T follicular helper cell (primary cell): ENCODE results near the gene GMPPA.
A peak's percentile ranks its signal among the peaks of the same experiment; 100 is the strongest.

Experiments used
- DNase-seq: peaks from one replicate; pipeline ENCODE4 v3.0.0-alpha.2; 2020; ENCODE audit warnings: low read depth

GMPPA gene

DNA sequence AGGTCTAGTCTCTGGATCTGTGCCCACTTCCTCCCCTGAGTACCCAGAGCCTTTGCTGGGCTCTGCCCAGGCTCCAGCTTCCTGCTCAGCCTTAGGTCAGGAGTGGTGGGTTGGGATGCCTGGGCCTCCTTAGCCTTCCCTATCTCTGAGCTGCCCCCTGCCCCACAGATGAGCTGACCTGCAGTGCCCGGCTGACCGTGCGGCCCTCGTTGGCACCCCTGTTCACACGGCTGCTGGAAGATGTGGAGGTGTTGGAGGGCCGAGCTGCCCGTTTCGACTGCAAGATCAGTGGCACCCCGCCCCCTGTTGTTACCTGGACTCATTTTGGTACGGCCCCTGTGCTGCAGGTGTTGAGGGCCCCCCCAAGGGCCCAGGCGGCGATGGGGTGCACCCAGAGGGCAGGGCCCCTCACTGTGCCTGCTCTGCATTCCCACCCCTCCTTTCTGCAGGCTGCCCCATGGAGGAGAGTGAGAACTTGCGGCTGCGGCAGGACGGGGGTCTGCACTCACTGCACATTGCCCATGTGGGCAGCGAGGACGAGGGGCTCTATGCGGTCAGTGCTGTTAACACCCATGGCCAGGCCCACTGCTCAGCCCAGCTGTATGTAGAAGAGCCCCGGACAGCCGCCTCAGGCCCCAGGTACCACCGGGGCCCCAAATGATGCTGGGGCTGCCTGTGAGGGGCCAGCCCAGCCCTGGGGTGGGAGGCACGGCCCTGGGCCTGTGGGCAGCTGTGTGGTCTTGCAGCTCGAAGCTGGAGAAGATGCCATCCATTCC is 30.1 kb upstream of the GMPPA start:
- no peak for DNase-seq

DNA sequence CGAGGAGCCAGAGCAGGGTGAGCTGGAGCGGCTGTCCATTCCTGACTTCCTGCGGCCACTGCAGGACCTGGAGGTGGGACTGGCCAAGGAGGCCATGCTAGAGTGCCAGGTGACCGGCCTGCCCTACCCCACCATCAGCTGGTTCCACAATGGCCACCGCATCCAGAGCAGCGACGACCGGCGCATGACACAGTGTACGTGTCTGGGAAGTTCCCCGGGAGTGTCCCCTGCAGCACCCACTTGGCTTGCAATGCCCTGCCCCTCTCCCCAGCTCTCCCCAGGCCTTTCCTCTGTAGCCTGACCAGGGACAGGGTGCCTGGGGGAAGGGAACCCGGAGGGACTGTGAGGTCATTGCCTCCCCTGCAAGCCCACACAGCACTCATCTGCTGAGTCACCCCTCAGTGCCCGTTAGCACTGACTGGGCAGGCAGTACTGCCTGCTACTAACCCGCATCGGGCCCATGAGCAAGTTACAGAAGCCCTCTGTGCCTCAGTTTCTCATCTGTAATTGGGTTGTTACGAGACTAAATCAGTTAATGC is 29.4 kb upstream of the GMPPA start:
- DNase-seq = no peak

DNA sequence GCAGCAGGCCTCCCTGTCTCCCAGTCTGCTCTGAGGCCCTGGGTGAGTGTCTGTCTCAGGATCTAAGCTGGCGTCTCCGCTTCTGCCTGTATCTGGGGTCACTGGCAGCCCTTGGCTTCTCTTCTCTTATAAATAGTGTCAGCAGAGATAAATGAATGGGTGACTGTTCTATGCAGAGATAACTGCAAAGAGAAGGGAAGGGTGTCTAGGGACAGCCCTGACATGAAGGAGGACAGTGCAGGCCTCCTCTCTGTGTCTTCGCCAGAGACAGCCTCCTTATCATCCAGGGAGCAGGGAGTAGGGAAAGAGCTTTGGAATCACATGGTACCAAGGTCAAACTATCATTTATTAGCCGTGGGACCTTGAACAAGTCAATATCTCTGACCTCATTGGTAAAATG is 28.3 kb upstream of the GMPPA start:
- DNase-seq = no peak

DNA sequence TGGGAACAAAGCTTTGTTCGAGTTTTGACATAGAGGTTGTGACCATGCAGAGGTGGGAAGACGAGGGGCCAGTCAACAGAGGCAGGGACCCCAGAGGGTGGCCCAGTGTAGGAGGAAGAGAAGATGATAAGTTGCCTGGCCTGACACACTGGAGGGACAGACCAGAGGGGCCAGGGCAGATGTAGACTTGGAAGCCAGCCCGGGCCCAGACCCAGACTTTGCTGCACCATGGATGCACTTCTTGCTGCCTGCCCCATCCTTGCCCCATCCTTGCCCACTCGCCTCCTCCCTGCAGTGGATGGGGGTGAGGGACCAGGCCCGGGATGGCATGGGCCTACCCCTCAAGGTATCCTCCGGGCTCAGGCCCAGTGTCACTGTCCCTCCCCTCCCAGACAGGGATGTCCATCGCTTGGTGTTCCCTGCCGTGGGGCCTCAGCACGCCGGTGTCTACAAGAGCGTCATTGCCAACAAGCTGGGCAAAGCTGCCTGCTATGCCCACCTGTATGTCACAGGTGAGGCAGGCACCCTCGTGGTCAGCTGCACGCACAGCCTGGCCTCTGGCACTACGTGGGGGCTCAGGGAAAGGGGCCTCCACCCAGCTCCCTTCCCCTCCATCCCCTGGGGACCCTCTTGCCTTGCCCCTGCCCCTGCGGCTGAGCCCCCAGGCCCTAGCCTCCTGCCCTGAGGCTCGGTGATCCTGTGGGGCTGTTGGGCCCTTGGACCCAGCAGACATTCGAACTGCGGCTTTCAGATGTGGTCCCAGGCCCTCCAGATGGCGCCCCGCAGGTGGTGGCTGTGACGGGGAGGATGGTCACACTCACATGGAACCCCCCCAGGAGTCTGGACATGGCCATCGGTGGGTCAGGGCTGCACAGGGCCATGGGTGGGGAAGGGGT is 27.0 kb upstream of the GMPPA start:
- DNase-seq = no peak

DNA sequence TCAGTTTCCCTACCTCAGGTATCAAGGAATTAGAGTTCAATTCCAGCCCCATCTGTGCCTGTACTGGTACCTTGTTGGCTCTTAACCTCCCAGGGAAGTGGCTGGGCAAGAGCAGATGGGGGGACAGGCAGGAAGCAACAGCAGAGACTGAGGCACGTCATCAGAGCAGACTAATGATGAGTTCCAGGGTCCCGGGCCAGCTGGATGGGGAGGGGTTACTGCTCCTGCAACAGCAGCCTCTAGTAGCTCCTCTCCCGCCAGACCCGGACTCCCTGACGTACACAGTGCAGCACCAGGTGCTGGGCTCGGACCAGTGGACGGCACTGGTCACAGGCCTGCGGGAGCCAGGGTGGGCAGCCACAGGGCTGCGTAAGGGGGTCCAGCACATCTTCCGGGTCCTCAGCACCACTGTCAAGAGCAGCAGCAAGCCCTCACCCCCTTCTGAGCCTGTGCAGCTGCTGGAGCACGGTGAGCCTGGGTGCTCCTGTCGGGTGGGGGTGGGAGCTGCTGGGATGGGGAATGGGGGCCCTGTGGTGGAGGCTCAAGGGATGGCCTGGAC is 26.0 kb upstream of the GMPPA start:
- no peak for DNase-seq

DNA sequence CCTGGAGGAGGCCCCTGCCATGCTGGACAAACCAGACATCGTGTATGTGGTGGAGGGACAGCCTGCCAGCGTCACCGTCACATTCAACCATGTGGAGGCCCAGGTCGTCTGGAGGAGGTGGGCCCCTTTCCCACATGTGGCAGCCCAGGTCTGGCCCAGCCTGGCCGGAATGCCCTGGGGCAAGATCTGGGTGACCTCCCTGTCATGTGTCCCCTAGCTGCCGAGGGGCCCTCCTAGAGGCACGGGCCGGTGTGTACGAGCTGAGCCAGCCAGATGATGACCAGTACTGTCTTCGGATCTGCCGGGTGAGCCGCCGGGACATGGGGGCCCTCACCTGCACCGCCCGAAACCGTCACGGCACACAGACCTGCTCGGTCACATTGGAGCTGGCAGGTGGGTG is 25.2 kb upstream of the GMPPA start:
- DNase-seq = no peak

DNA sequence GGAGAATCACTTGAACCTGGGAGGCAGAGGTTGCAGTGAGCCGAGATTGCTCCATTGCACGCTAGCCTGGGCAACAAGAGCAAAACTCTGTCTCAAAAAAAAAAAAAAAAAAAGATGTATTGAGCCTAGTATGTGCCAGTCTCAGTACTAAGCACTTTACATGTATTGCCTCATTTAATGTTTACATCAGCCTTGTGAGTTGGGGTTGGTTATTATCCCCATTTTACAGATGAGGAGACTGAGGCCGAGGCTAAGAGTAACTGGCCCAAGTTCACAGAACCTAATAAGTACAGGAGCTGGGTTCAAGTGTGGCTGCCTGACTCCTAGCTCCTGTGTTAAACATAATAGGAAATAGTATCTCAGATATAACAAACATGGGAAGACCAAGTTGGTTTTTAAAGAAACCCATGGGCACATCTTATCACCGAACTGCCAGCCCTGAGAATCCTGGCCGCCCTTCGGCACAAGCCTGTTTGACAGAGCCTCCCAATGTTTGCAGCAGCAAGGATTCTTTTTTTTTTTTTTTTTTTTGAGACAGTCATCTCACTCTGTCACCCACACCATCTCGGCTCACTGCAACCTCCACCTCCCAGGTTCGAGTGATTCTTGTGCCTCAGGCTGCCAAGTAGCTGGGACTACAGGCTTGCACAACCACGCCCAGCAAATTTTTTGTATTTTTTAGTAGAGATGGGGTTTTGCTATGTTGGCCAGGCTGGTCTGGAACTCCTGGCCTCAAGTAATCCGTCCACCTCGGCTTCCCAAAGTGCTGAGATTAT is 24.2 kb upstream of the GMPPA start:
- DNase-seq = no peak

DNA sequence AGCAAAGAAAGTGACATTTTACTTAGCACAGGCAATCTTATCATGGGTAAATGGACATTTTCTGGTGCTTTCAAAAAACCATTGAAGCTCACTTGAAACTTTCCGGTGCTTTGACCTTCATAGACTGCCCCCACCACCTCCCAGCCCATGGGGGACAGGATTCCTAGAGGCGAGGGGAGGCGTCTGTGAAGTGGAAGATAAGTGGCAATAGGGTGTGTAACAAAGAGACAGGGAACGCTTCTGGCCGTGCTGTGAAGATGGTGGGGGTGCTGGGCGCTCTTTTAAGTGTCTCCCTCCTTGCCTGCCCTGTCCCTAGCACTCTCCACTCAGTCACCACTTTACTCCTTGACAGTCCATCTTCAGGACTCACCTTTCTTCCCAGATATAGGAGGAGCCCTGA is 23.4 kb upstream of the GMPPA start:
- DNase-seq = no peak

DNA sequence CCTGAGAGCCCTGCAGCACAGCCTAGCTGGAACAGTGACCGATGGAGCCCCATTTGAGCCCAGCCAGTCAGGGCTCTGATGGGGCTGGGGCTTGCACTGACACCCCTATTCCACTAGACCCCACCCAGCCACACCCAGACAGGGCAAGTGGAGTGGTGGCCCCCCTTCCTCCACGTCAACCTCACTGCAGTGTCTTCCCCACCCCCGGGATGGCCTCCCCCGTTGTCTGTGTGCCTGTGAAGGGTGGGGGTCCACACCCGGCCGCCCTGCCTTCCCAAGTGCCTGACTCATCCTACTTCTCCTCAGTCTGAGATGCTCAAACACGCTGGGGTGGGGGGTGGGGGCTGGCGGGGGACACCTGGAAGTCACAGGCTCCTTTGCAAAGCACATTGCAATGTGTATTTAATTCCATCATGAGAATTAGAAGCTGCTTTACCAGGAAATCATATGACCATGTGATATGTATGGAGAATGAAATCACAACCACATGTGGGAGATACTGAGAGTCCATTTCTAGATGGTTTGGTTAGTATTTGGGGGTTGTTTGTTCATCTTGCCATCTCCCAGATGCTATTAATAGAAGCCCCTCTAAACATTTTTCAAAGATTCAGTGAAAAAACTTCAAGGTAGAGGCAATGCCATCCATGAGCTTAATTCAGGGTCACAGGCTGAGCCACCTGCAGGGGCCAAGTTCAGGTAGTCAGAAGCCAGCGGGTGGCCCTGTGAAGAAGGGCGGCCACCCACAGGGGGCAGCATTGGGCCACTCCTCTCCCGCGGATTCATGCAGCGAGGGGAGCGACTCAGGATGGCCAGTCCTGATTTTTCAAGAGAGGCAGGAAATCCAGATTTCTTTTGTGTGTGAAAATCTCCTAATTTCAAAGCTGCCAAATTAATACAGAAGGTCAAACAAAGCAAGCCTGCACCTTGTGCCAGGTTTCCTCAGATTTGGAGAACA is 22.7 kb upstream of the GMPPA start:
- peak; percentile 34 for DNase-seq

DNA sequence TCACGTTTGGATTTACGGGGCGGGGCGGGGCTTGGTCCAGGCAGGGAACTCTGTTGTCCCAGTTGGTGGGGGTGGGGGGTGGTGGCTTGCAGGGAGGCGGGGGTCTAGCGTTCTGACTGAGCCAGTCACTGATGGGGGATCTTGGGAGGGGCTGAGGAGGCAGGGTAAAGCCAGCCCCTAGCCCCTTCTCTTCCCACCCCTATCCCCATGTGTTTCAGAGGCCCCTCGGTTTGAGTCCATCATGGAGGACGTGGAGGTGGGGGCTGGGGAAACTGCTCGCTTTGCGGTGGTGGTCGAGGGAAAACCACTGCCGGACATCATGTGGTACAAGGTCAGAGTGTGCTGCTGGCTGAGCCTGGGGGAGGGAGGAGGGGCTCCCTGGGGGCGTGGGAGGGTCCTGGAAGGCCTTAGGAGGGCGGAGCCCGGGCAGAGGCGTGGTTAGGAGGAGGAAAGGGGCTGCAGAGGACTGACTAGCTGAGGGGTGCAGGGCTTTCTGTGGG is 22.0 kb upstream of the GMPPA start:
- no peak for DNase-seq

DNA sequence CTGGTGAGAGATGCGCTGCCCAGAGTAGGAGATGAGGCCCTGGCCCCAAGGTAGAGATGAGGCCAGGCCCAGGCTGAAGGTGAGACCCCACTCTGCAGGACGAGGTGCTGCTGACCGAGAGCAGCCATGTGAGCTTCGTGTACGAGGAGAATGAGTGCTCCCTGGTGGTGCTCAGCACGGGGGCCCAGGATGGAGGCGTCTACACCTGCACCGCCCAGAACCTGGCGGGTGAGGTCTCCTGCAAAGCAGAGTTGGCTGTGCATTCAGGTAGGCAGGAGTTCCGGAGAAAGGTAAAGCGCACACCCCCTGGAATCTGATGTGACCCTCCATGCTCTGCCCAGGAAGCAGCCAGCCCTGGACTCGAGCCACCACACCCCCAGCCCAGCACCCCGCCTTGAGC is 21.5 kb upstream of the GMPPA start:
- DNase-seq = no peak

DNA sequence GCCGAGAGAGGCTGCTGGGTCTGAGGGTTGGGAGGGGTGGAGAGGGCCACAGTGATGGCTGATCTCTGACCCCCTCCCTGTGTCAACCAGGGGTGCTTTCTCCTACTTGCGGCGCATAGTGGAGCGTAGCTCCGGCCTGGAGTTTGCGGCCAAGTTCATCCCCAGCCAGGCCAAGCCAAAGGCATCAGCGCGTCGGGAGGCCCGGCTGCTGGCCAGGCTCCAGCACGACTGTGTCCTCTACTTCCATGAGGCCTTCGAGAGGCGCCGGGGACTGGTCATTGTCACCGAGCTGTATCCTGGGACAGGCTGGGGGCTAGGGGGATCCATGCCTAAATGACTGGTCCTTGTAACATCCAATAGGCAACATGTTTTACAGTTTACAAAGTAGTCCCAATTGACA is 20.9 kb upstream of the GMPPA start:
- no peak for DNase-seq

DNA sequence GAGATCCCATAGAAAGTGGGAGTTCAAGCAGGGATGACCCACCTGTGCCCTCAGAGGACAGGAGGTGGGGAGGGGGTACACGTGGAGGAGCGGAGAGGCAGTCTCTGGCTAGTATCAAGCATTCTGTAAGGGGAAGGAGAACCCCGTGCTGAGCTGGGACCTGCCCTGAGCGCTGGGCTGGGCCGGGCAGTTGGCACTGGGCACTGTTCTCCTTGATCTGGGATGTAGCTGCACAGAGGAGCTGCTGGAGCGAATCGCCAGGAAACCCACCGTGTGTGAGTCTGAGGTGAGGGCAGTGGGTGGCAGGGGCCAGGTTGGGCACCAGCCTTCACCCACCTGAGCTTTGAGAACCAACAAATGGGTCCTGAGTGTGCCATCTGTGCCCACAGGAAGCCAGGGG is 19.8 kb upstream of the GMPPA start:
- DNase-seq = no peak

DNA sequence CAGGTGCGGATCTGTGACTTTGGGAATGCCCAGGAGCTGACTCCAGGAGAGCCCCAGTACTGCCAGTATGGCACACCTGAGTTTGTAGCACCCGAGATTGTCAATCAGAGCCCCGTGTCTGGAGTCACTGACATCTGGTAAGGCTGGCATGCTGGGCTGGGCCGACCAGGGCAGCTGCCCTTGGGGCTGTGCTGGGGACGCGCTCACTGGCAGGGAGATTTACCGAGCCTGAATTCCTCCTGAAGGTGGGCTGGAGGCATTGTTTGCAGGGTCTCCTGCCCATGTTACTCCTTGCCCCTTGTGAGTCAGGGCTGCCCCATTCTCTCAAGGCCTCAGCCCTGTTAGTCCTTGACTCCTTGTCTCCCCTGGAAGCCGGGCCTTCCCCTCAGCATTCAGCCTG is 18.7 kb upstream of the GMPPA start:
- no peak for DNase-seq

DNA sequence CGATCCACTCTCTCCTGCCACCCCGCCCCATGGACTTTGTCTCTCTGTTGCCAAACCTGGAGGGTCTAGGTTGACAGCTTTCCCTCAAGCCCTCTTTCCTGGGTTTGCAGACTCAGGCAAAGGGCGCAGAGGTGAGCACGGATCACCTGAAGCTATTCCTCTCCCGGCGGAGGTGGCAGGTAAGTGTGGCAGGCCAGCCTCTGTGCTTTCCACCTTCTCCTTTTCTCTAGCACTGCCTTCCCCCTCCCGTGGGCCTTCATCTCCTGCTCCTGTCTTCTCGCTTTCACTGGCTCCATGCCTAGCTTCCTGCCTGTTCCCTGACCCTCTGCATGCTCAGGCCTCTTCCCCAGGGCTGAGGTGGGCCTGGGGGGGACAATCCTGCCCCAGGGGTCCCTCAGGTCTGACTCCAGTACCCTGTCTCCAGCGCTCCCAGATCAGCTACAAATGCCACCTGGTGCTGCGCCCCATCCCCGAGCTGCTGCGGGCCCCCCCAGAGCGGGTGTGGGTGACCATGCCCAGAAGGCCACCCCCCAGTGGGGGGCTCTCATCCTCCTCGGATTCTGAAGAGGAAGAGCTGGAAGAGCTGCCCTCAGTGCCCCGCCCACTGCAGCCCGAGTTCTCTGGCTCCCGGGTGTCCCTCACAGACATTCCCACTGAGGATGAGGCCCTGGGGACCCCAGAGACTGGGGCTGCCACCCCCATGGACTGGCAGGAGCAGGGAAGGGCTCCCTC is 15.9 kb upstream of the GMPPA start:
- no peak for DNase-seq

DNA sequence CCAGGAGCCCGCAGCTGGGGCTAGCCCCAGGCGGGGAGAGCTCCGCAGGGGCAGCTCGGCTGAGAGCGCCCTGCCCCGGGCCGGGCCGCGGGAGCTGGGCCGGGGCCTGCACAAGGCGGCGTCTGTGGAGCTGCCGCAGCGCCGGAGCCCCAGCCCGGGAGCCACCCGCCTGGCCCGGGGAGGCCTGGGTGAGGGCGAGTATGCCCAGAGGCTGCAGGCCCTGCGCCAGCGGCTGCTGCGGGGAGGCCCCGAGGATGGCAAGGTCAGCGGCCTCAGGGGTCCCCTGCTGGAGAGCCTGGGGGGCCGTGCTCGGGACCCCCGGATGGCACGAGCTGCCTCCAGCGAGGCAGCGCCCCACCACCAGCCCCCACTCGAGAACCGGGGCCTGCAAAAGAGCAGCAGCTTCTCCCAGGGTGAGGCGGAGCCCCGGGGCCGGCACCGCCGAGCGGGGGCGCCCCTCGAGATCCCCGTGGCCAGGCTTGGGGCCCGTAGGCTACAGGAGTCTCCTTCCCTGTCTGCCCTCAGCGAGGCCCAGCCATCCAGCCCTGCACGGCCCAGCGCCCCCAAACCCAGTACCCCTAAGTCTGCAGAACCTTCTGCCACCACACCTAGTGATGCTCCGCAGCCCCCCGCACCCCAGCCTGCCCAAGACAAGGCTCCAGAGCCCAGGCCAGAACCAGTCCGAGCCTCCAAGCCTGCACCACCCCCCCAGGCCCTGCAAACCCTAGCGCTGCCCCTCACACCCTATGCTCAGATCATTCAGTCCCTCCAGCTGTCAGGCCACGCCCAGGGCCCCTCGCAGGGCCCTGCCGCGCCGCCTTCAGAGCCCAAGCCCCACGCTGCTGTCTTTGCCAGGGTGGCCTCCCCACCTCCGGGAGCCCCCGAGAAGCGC is 15.0 kb upstream of the GMPPA start:
- no peak for DNase-seq

DNA sequence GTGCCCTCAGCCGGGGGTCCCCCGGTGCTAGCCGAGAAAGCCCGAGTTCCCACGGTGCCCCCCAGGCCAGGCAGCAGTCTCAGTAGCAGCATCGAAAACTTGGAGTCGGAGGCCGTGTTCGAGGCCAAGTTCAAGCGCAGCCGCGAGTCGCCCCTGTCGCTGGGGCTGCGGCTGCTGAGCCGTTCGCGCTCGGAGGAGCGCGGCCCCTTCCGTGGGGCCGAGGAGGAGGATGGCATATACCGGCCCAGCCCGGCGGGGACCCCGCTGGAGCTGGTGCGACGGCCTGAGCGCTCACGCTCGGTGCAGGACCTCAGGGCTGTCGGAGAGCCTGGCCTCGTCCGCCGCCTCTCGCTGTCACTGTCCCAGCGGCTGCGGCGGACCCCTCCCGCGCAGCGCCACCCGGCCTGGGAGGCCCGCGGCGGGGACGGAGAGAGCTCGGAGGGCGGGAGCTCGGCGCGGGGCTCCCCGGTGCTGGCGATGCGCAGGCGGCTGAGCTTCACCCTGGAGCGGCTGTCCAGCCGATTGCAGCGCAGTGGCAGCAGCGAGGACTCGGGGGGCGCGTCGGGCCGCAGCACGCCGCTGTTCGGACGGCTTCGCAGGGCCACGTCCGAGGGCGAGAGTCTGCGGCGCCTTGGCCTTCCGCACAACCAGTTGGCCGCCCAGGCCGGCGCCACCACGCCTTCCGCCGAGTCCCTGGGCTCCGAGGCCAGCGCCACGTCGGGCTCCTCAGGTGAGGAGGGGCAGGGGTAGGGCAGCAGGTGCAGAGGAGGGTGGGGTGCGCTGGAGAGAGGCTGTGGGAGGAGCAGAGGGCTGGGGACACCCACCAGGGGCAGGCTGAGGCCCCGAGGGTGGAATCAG is 14.1 kb upstream of the GMPPA start:
- DNase-seq = no peak

DNA sequence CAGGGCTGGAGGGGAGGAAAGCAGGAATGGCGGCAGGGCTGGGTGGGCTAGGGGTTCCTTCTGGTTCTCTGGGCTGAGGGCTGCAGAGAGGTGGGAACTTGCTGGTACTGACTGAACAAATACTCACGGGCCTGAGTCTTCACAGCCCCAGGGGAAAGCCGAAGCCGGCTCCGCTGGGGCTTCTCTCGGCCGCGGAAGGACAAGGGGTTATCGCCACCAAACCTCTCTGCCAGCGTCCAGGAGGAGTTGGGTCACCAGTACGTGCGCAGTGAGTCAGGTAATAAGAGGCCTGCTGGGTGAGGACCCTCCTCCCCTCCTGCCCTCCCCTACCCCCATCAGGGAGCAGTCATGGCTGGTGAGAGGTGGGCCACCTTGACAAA is 13.5 kb upstream of the GMPPA start:
- no peak for DNase-seq
